GM12878 (cell line): ENCODE results near the gene C6orf62. TPM values are rescaled to one million over a fixed set of nuclear protein-coding genes. Genes with fewer than 3 reads are reported as not detected.

Experiments
- ATAC-seq: fragments of 200-7000 bp; cut with Tn5 transposase; 3 replicates; pipeline ENCODE4 v1.9.1; 2020; ENCODE audit warnings: mild to moderate bottlenecking, moderate library complexity
- BruUV-seq: library from RNA; stranded (reverse); fragments of 400-500 nt; replicated peaks from 2 replicates; lab custom pipeline; 2021; lab: Mats Ljungman, UMichigan
- CTCF ChIA-PET: fragments of 300-600 bp; sonication (Branson Sonifier 250); formaldehyde crosslinking; extraction: SDS; loops from one replicate; lab custom pipeline; 2021; ENCODE audit warnings: inconsistent platforms; lab: Yijun Ruan, JAX
- POLR2A ChIA-PET: fragments of 350-600 bp; formaldehyde crosslinking; extraction: SDS; loops from one replicate; lab custom pipeline; 2021; ENCODE audit warnings: inconsistent platforms; lab: Charles Lee
- RAD21 ChIA-PET: fragments of 300-600 bp; sonication (Branson Sonifier 250); formaldehyde crosslinking; loops from one replicate; lab custom pipeline; 2023; ENCODE audit warnings: antibody characterized with exemption; ENCODE audit not compliant: unreplicated experiment; lab: Charles Lee
- SMC1A ChIA-PET: fragments of 300-600 bp; sonication (Branson Sonifier 250); formaldehyde crosslinking; loops from one replicate; lab custom pipeline; 2023; ENCODE audit not compliant: unreplicated experiment, uncharacterized antibody; lab: Charles Lee
- DNase-seq: peaks from one replicate; pipeline ENCODE4 v3.0.0-alpha.2; 2011; ENCODE audit warnings: low read depth, low spot score
- FAIRE-seq: peaks from 3 replicates; lab custom pipeline; 2011; peaks lifted over from hg19 to GRCh38; lab: Jason Lieb, UNC
- H2AFZ ChIP-seq: 2 replicates; pipeline ENCODE4 v1.6.0; 2011; ENCODE audit warnings: low read depth, low read length, control low read depth; ENCODE audit not compliant: control insufficient read depth
- H3K27ac ChIP-seq: 2 replicates; pipeline ENCODE4 v1.5.1; 2011; ENCODE audit warnings: control low read depth; ENCODE audit not compliant: control insufficient read depth, insufficient read depth
- H3K27me3 ChIP-seq, 2 experiments: replicated peaks in 1 of 2; 2 replicates each; pipeline versions ENCODE4 v1.6.0 to v1.6.1; 2011; ENCODE audit warnings: low read length in 1 of 2; ENCODE audit not compliant: control insufficient read depth in 2 of 2, insufficient read depth in 2 of 2
- H3K36me3 ChIP-seq, 2 experiments: 2 replicates each; pipeline ENCODE4 v1.5.1; 2011; ENCODE audit warnings: low read length in 1 of 2; ENCODE audit not compliant: control insufficient read depth in 2 of 2, insufficient read depth in 2 of 2
- H3K4me1 ChIP-seq: 2 replicates; pipeline ENCODE4 v1.6.1; 2011; ENCODE audit warnings: mild to moderate bottlenecking, low read length, moderate library complexity, mixed read lengths; ENCODE audit not compliant: control insufficient read depth, insufficient read depth
- H3K4me2 ChIP-seq: 2 replicates; pipeline ENCODE4 v1.6.0; 2011; ENCODE audit warnings: control low read depth; ENCODE audit not compliant: control insufficient read depth, insufficient read depth
- H3K4me3 ChIP-seq: fragments of 200-600 bp; sonication (generic); 2 replicates; pipeline ENCODE4 v1.5.1; 2016
- H3K79me2 ChIP-seq: 2 replicates; pipeline ENCODE4 v1.6.0; 2011; ENCODE audit warnings: low read length; ENCODE audit not compliant: control insufficient read depth, insufficient read depth
- H3K9ac ChIP-seq: 2 replicates; pipeline ENCODE4 v1.8.0; 2011; ENCODE audit warnings: low read length, control low read depth, mixed read lengths; ENCODE audit not compliant: control insufficient read depth, insufficient read depth
- H3K9me3 ChIP-seq: replicated peaks from 3 replicates; pipeline ENCODE4 v1.5.1; 2011; ENCODE audit warnings: mild to moderate bottlenecking, low read length; ENCODE audit not compliant: control insufficient read depth, insufficient read depth
- H4K20me1 ChIP-seq: 2 replicates; pipeline ENCODE4 v1.6.0; 2011; ENCODE audit not compliant: control insufficient read depth, insufficient read depth
- ASH2L ChIP-seq: fragments of 300-600, 200-600 bp; sonication (generic); IDR thresholded peaks from 2 replicates; pipeline ENCODE4 v1.6.1; 2017; ENCODE audit warnings: low read depth, mild to moderate bottlenecking, borderline replicate concordance
- ATF2 ChIP-seq: IDR thresholded peaks from 2 replicates; pipeline ENCODE4 v1.6.1; 2012; ENCODE audit warnings: low read length, inconsistent platforms
- CEBPB ChIP-seq, 2 experiments: fragments of 150-350 bp in 1 of 2; IDR thresholded peaks; 2 replicates each; pipeline ENCODE4 v1.6.1; 2012 to 2014; ENCODE audit warnings: low read depth in 2 of 2, low read length in 2 of 2, borderline replicate concordance in 1 of 2, inconsistent platforms in 1 of 2
- EED ChIP-seq: sonication (generic); IDR thresholded peaks from 2 replicates; pipeline ENCODE4 v1.6.1; 2016; ENCODE audit warnings: antibody characterized with exemption, low read depth
- ELK1 ChIP-seq: IDR thresholded peaks from 2 replicates; pipeline ENCODE4 v1.6.1; 2012; ENCODE audit warnings: low read depth, low read length, improper control_type of control experiment
- EP300 ChIP-seq, 2 experiments: fragments of 150-350 bp in 1 of 2; IDR thresholded peaks; 2 replicates each; pipeline ENCODE4 v1.6.1; 2011 to 2012; ENCODE audit warnings: low read depth in 2 of 2, low read length in 2 of 2, borderline replicate concordance in 1 of 2, improper control_type of control experiment in 1 of 2, inconsistent platforms in 1 of 2; ENCODE audit not compliant: control insufficient read depth in 1 of 2
- IKZF1 ChIP-seq: fragments of 450-650 bp; conservative IDR thresholded peaks from 2 replicates; pipeline ENCODE4 v1.6.1; 2017; ENCODE audit warnings: antibody characterized with exemption, mild to moderate bottlenecking
- KLF5 ChIP-seq: fragments of 450-650 bp; IDR thresholded peaks from 2 replicates; pipeline ENCODE4 v1.6.1; 2014; ENCODE audit warnings: mild to moderate bottlenecking; ENCODE audit not compliant: partially characterized antibody
- MAX ChIP-seq: IDR thresholded peaks from 2 replicates; pipeline ENCODE4 v1.6.1; 2012; ENCODE audit warnings: low read depth, low read length, improper control_type of control experiment
- MTA3 ChIP-seq: IDR thresholded peaks from 2 replicates; pipeline ENCODE4 v1.6.1; 2012; ENCODE audit warnings: low read length, inconsistent platforms, borderline replicate concordance
- RAD51 ChIP-seq: fragments of 450-650 bp; IDR thresholded peaks from 2 replicates; pipeline ENCODE4 v1.6.1; 2016; ENCODE audit warnings: moderate library complexity, mild to moderate bottlenecking, inconsistent platforms
- RBBP5 ChIP-seq: fragments of 200-600 bp; sonication (generic); conservative IDR thresholded peaks from 2 replicates; pipeline ENCODE4 v1.6.1; 2016
- STAT1 ChIP-seq: fragments of 450-650 bp; conservative IDR thresholded peaks from 2 replicates; pipeline ENCODE4 v1.6.1; 2014; ENCODE audit warnings: antibody characterized with exemption, mild to moderate bottlenecking
- ZSCAN29 ChIP-seq: fragments of 450-650 bp; IDR thresholded peaks from 2 replicates; pipeline ENCODE4 v1.6.1; 2017; ENCODE audit warnings: mild to moderate bottlenecking, moderate library complexity
- WGBS: methylation state at CpG from one replicate; pipeline ENCODE4 v1.1.6; 2016; ENCODE audit warnings: low lambda C conversion rate; ENCODE audit not compliant: insufficient replicate concordance, insufficient coverage; ENCODE audit errors: missing lambda C conversion rate; 5-methylcytosine and 5-hydroxymethylcytosine counted together
- in situ Hi-C: fragments of 300-500 bp; cut with MboI; formaldehyde crosslinking; loops from 9 replicates; pipeline ENCODE4 v1.14.3; 2018; ENCODE audit warnings: mixed read lengths
- intact Hi-C: fragments of 100-400 bp; cut with micrococcal nuclease; formaldehyde crosslinking; loops from one replicate; pipeline ENCODE4 v1.14.2; 2022; ENCODE audit not compliant: unreplicated experiment
- polyA plus RNA-seq, 11 experiments: library from polyadenylated mRNA; depleted of rRNA in 4 of 11; unstranded in 6 of 11; stranded (reverse) in 5 of 11; fragments of >200 nt; fragmentation: Nextera tagmentation in 4 of 11; fragmentation: Illumina TruSeq in 1 of 11; extraction: Ambion mirVana in 4 of 11; extraction: Trizol in 1 of 11; gene quantifications; 1 replicate in 1 of 11; 2 replicates in 10 of 11; pipeline versions ENCODE4 v1.2.1 to v1.2.3, GENCODE V29; 2011 to 2016; ENCODE audit warnings: inconsistent platforms in 2 of 11, missing spikeins in 2 of 11, low read depth in 1 of 11
- total RNA-seq, 4 experiments: library from RNA; depleted of rRNA in 3 of 4; stranded (reverse); fragments of >200 nt in 3 of 4; fragmentation: Illumina TruSeq in 1 of 4; extraction: Trizol in 1 of 4; gene quantifications; 2 replicates each; pipeline versions ENCODE4 v1.2.1 to v1.2.3, GENCODE V29; 2013 to 2021
- TF ChIP-seq, protein P1 (sequence below): fragments of 450-650 bp; conservative IDR thresholded peaks from 2 replicates; pipeline ENCODE4 v1.6.1; 2017; ENCODE audit warnings: mild to moderate bottlenecking, moderate library complexity
- TF ChIP-seq, protein P2 (sequence below): fragments of 450-650 bp; IDR thresholded peaks from 2 replicates; pipeline ENCODE4 v1.6.1; 2017; ENCODE audit warnings: low read depth, mild to moderate bottlenecking, moderate library complexity

Gene C6orf62
- total and polyA plus RNA-seq, 10 of the 15 experiments (the other 5 are each of a cell fraction or from before 2014, with no cell fraction given): 55.6 to 565 (median 126) TPM

GRCh38 chr6:24689964-24690363 lies 29.0 kb downstream of the C6orf62 start:
- intact Hi-C loops: loop anchor here (5.0 kb wide), 1 partner anchor 408 kb away; no protein-coding TSS in a partner anchor
- Histone ChIP-seq H3K9ac (no peak overlapping the region), H2AFZ (no peak overlapping the region), H3K27me3 (no peaks in the 10 kb centered on the region), H3K4me1 (no peaks in the 10 kb centered on the region; the same call in 1 of the 2 replicates), H3K36me3 (no peaks in the 10 kb centered on the region), H3K79me2 (no peaks in the 10 kb centered on the region), H3K9me3 (no peaks in the 10 kb centered on the region), H3K4me3 (no peak overlapping the region), H3K27ac (no peak overlapping the region), H3K4me2 (no peak overlapping the region), H4K20me1 (no peaks in the 10 kb centered on the region)
- 100% methylated on average over 2 of the region's 2 CpGs for WGBS
- no TSS peak for BruUV-seq
- CTCF ChIA-PET: interaction anchor here (0.7 to 2.0 kb wide), 3 partner anchors 105 to 166 kb away, joined by 3 to 7 read pairs (median 4); no protein-coding TSS in a partner anchor
- SMC1A ChIA-PET: interaction anchor here (0.8 to 1.7 kb wide), 3 partner anchors 109 to 280 kb away, joined by 3 to 7 read pairs (median 5); no protein-coding TSS in a partner anchor
- RAD21 ChIA-PET: interaction anchor here (0.7 kb wide), 1 partner anchor 23 kb away, joined by 3 read pairs; the partner anchor contains the start of genes ACOT13 and TDP2
- no peak for ATAC-seq
- no peak for FAIRE-seq
- POLR2A ChIA-PET: no interaction called here
- in situ Hi-C loops: loop anchor here (10.0 kb wide), 1 partner anchor 405 kb away; no protein-coding TSS in a partner anchor
- DNase-seq: no peak
- TF ChIP-seq ZSCAN29: no peak
- TF ChIP-seq RAD51: no peak
- TF ChIP-seq, protein P1, sequence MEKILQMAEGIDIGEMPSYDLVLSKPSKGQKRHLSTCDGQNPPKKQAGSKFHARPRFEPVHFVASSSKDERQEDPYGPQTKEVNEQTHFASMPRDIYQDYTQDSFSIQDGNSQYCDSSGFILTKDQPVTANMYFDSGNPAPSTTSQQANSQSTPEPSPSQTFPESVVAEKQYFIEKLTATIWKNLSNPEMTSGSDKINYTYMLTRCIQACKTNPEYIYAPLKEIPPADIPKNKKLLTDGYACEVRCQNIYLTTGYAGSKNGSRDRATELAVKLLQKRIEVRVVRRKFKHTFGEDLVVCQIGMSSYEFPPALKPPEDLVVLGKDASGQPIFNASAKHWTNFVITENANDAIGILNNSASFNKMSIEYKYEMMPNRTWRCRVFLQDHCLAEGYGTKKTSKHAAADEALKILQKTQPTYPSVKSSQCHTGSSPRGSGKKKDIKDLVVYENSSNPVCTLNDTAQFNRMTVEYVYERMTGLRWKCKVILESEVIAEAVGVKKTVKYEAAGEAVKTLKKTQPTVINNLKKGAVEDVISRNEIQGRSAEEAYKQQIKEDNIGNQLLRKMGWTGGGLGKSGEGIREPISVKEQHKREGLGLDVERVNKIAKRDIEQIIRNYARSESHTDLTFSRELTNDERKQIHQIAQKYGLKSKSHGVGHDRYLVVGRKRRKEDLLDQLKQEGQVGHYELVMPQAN: no peak
- TF ChIP-seq MAX: no peak
- no peak for TF ChIP-seq EED
- no peak for TF ChIP-seq STAT1
- no peak for TF ChIP-seq ATF2
- TF ChIP-seq, protein P2, sequence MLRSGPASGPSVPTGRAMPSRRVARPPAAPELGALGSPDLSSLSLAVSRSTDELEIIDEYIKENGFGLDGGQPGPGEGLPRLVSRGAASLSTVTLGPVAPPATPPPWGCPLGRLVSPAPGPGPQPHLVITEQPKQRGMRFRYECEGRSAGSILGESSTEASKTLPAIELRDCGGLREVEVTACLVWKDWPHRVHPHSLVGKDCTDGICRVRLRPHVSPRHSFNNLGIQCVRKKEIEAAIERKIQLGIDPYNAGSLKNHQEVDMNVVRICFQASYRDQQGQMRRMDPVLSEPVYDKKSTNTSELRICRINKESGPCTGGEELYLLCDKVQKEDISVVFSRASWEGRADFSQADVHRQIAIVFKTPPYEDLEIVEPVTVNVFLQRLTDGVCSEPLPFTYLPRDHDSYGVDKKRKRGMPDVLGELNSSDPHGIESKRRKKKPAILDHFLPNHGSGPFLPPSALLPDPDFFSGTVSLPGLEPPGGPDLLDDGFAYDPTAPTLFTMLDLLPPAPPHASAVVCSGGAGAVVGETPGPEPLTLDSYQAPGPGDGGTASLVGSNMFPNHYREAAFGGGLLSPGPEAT: no peak
- no peak for TF ChIP-seq ELK1
- no peak for TF ChIP-seq IKZF1
- no peak for TF ChIP-seq CEBPB (IDR thresholded peaks at IDR 0.05; ENCODE audit: borderline replicate concordance in 1 of 2, low read depth in 2 of 2, low read length in 2 of 2)
- TF ChIP-seq ASH2L: no peak
- TF ChIP-seq MTA3: no peak
- no peak for TF ChIP-seq RBBP5
- TF ChIP-seq KLF5: no peak
- no peak for TF ChIP-seq EP300 (IDR thresholded peaks at IDR 0.05; ENCODE audit: borderline replicate concordance in 1 of 2, control insufficient read depth in 1 of 2, low read depth in 2 of 2, low read length in 2 of 2)
